Measurements from ENCODE around the gene UGT2A1. TPM values are rescaled to one million over a fixed set of nuclear protein-coding genes. Genes with fewer than 3 reads are reported as not detected.
A peak's percentile ranks its signal among the peaks of the same experiment; 100 is the strongest.
"Not testable (repeated sequence)": the region's sequence is repeated elsewhere in the genome, so short reads cannot be mapped to it uniquely, and the experiment has no call there.

The UGT2A1 gene
- not detected in 2 replicates for total RNA-seq

GRCh38 chr4:69653147-69653546 lies at the start of gene UGT2A1:
Gene UGT2A1, minus strand, starts transcription at chr4:69653247. Its CDS starts 5,603 bp downstream, at chr4:69647644.
- no peak for DNase-seq (ENCODE audit: extremely low read depth, low read depth, low spot score)

- DNase-seq (ENCODE audit: extremely low read depth, low read depth, low spot score), result no peak
These were observed 49.2 kb upstream of the UGT2A1 start for GRCh38 chr4:69702201-69702600.

GRCh38 chr4:69701696-69702095 lies 48.6 kb upstream of the UGT2A1 start:
- DNase-seq (ENCODE audit: extremely low read depth, low read depth, low spot score), result no peak

GRCh38 chr4:69697536-69698242 lies 44.6 kb upstream of the UGT2A1 start:
- no peak for DNase-seq (ENCODE audit: extremely low read depth, low read depth, low spot score)

- DNase-seq (ENCODE audit: extremely low read depth, low read depth, low spot score), result peak; percentile 57
These were observed 36.6 kb upstream of the UGT2A1 start for GRCh38 chr4:69689599-69689998.

- no peak for DNase-seq (ENCODE audit: extremely low read depth, low read depth, low spot score)
These were observed 31.8 kb upstream of the UGT2A1 start for GRCh38 chr4:69684804-69685203.

- DNase-seq (ENCODE audit: extremely low read depth, low read depth, low spot score), result no peak
These were observed 15.6 kb upstream of the UGT2A1 start for GRCh38 chr4:69668680-69669079.

GRCh38 chr4:69664009-69664408 lies 11.0 kb upstream of the UGT2A1 start:
- not testable (repeated sequence) for DNase-seq (ENCODE audit: extremely low read depth, low read depth, low spot score)

GRCh38 chr4:69661130-69661803 lies 8.2 kb upstream of the UGT2A1 start:
- DNase-seq (ENCODE audit: extremely low read depth, low read depth, low spot score), result not testable (repeated sequence)

- DNase-seq (ENCODE audit: extremely low read depth, low read depth, low spot score), result no peak
These were observed 5.1 kb upstream of the UGT2A1 start for GRCh38 chr4:69658133-69658532.

GRCh38 chr4:69656653-69657158 lies 3.7 kb upstream of the UGT2A1 start:
- no peak for DNase-seq (ENCODE audit: extremely low read depth, low read depth, low spot score)

GRCh38 chr4:69650872-69651271 lies 2.2 kb downstream of the UGT2A1 start:
- DNase-seq (ENCODE audit: extremely low read depth, low read depth, low spot score), result no peak

- no peak for DNase-seq (ENCODE audit: extremely low read depth, low read depth, low spot score)
These were observed 3.4 kb downstream of the UGT2A1 start for GRCh38 chr4:69649629-69650028.

GRCh38 chr4:69649207-69649606 lies 3.8 kb downstream of the UGT2A1 start:
- DNase-seq (ENCODE audit: extremely low read depth, low read depth, low spot score), result no peak

GRCh38 chr4:69642961-69643360 lies 10.1 kb downstream of the UGT2A1 start:
- DNase-seq (ENCODE audit: extremely low read depth, low read depth, low spot score), result no peak

- no peak for DNase-seq (ENCODE audit: extremely low read depth, low read depth, low spot score)
These were observed 12.8 kb downstream of the UGT2A1 start for GRCh38 chr4:69640289-69640688.

- DNase-seq (ENCODE audit: extremely low read depth, low read depth, low spot score), result no peak
These were observed 13.5 kb downstream of the UGT2A1 start, which contains the start of gene UGT2A2 for GRCh38 chr4:69639542-69639941. Gene UGT2A2, minus strand, starts transcription at chr4:69639642. Its CDS starts 2 bp downstream, at chr4:69639640.

GRCh38 chr4:69617083-69617694 lies 35.9 kb downstream of the UGT2A1 start:
- no peak for DNase-seq (ENCODE audit: extremely low read depth, low read depth, low spot score)

- DNase-seq (ENCODE audit: extremely low read depth, low read depth, low spot score), result no peak
These were observed 42.6 kb downstream of the UGT2A1 start for GRCh38 chr4:69610484-69610883.

- DNase-seq (ENCODE audit: extremely low read depth, low read depth, low spot score), result no peak
These were observed 52.0 kb downstream of the UGT2A1 start for GRCh38 chr4:69601065-69601464.

GRCh38 chr4:69600013-69600412 lies 53.0 kb downstream of the UGT2A1 start:
- DNase-seq (ENCODE audit: extremely low read depth, low read depth, low spot score), result no peak

- DNase-seq (ENCODE audit: extremely low read depth, low read depth, low spot score), result no peak
These were observed 58.7 kb downstream of the UGT2A1 start for GRCh38 chr4:69594382-69594781.
